Measurements from ENCODE around the gene SELL. TPM values are rescaled to one million over a fixed set of nuclear protein-coding genes. Genes with fewer than 3 reads are reported as not detected.
"Not testable (repeated sequence)": the region's sequence is repeated elsewhere in the genome, so short reads cannot be mapped to it uniquely, and the experiment has no call there.

The SELL gene
- total and polyA plus RNA-seq, 2 of the 4 experiments (the other 2 are of a cell fraction) = not detected

- Histone ChIP-seq H4K8ac (ENCODE audit: low read depth in 2 of 2, low read length in 2 of 2) (no peak overlapping the region), H4K20me1 (ENCODE audit: insufficient read depth, low read length) (no peaks in the 10 kb centered on the region), H2BK5ac (ENCODE audit: low read depth, low read length, poor library complexity, severe bottlenecking) (no peak overlapping the region), H3K9ac (ENCODE audit: low read depth, low read length) (no peak overlapping the region), H2AFZ (replicated peaks; ENCODE audit: low read length, poor library complexity) (no peak overlapping the region), H4K91ac (ENCODE audit: insufficient read depth, low read depth, low read length) (no peak overlapping the region), H3K9me1 (ENCODE audit: insufficient read depth, low read length) (no peaks in the 10 kb centered on the region), H3K79me1 (ENCODE audit: low read depth in 1 of 2, low read length in 2 of 2) (no peaks in the 10 kb centered on the region), H3K4me1 (ENCODE audit: control insufficient read depth, insufficient read depth, low read length) (no peaks in the 10 kb centered on the region), H3K56ac (ENCODE audit: extremely low read depth, insufficient read depth, low read length) (no peak overlapping the region), H2AK9ac (replicated peaks; ENCODE audit: low read depth, low read length, poor library complexity) (no peak overlapping the region), H4K5ac (ENCODE audit: low read depth, low read length) (no peak overlapping the region), H3K4me3 (ENCODE audit: insufficient read depth, low read depth, low read length) (no peak overlapping the region), H3K14ac (replicated peaks; ENCODE audit: low read depth, low read length) (no peak overlapping the region), H3K4ac (ENCODE audit: low read depth, low read length) (no peak overlapping the region), H2BK20ac (ENCODE audit: low read depth, low read length) (no peak overlapping the region), H3K27me3 (ENCODE audit: control insufficient read depth, insufficient read depth, low read length) (no peaks in the 10 kb centered on the region), H3K23ac (ENCODE audit: low read depth, low read length) (no peak overlapping the region), H3K27ac (ENCODE audit: insufficient read depth, low read length) (no peak overlapping the region), H3K18ac (ENCODE audit: low read depth, low read length) (no peak overlapping the region), H3K9me3 (ENCODE audit: control insufficient read depth, insufficient read depth, low read length) (no peaks in the 10 kb centered on the region), H3K36me3 (ENCODE audit: control insufficient read depth, insufficient read depth, low read length) (no peaks in the 10 kb centered on the region), H2AK5ac (ENCODE audit: low read depth, low read length) (no peak overlapping the region), H2BK120ac (ENCODE audit: low read depth, low read length) (no peak overlapping the region), H2BK15ac (ENCODE audit: low read depth, low read length) (no peak overlapping the region), H3K4me2 (ENCODE audit: low read depth, low read length) (no peak overlapping the region)
- POLR2A ChIA-PET (ENCODE audit: unreplicated experiment) = no interaction called here
- TF ChIP-seq MXI1 (IDR thresholded peaks at IDR 0.05; ENCODE audit: borderline replicate concordance, low read depth, low read length) (no peak), MAFK (IDR thresholded peaks at IDR 0.05; ENCODE audit: low read depth, low read length) (no peak), ELK1 (IDR thresholded peaks at IDR 0.05; ENCODE audit: borderline replicate concordance, low read depth, low read length) (no peak), BHLHE40 (IDR thresholded peaks at IDR 0.05; ENCODE audit: low read depth, low read length) (no peak), RAD21 (IDR thresholded peaks at IDR 0.05; ENCODE audit: low read length) (no peak), SMC3 (IDR thresholded peaks at IDR 0.05; ENCODE audit: low read depth, low read length) (no peak), NFE2L2 (IDR thresholded peaks at IDR 0.05; ENCODE audit: low read depth, low read length) (no peak), CEBPB (IDR thresholded peaks at IDR 0.05; ENCODE audit: low read depth, low read length) (no peak), RFX5 (IDR thresholded peaks at IDR 0.05; ENCODE audit: low read depth, low read length) (no peak), POLR2A (IDR thresholded peaks at IDR 0.05; ENCODE audit: low read depth, low read length) (no peak), FOS (IDR thresholded peaks at IDR 0.05; ENCODE audit: low read depth, low read length) (no peak)
- intact Hi-C loops (cut with micrococcal nuclease) = no loop called here
- no peak for DNase-seq
- WGBS, 2 experiments (ENCODE audit: extremely low coverage in 2 of 2, insufficient read length in 1 of 2) = no CpG with 5 or more reads among the region's 2 CpGs
- BruUV-seq (replicated peaks) = no TSS peak
- CTCF ChIA-PET = no interaction called here
- in situ Hi-C loops (cut with MboI; ENCODE audit: low sequenced_read_pairs) = no loop called here
- dilution Hi-C loops (cut with HindIII; ENCODE audit: low sequenced_read_pairs, unreplicated experiment) = no loop called here
- ATAC-seq (ENCODE audit: low read depth) = no peak
Observed at GRCh38 chr1:169689395-169689794, 22.0 kb downstream of the SELL start.

- H2BK120ac ChIP-seq (ENCODE audit: low read depth, low read length); ATAC-seq (ENCODE audit: low read depth); H3K36me3 ChIP-seq (ENCODE audit: control insufficient read depth, insufficient read depth, low read length); H3K27ac ChIP-seq (ENCODE audit: insufficient read depth, low read length); H3K79me1 ChIP-seq (ENCODE audit: low read depth in 1 of 2, low read length in 2 of 2); CTCF ChIA-PET; H2AK5ac ChIP-seq (ENCODE audit: low read depth, low read length); H4K91ac ChIP-seq (ENCODE audit: insufficient read depth, low read depth, low read length); H3K18ac ChIP-seq (ENCODE audit: low read depth, low read length); in situ Hi-C loops (cut with MboI; ENCODE audit: low sequenced_read_pairs); H3K14ac ChIP-seq (replicated peaks; ENCODE audit: low read depth, low read length); POLR2A ChIA-PET (ENCODE audit: unreplicated experiment); H4K5ac ChIP-seq (ENCODE audit: low read depth, low read length); H3K9me3 ChIP-seq (ENCODE audit: control insufficient read depth, insufficient read depth, low read length); H3K4me1 ChIP-seq (ENCODE audit: control insufficient read depth, insufficient read depth, low read length); intact Hi-C loops (cut with micrococcal nuclease); H4K8ac ChIP-seq (ENCODE audit: low read depth in 2 of 2, low read length in 2 of 2); H2BK20ac ChIP-seq (ENCODE audit: low read depth, low read length); H3K4ac ChIP-seq (ENCODE audit: low read depth, low read length); BruUV-seq (replicated peaks); H3K9ac ChIP-seq (ENCODE audit: low read depth, low read length); H3K9me1 ChIP-seq (ENCODE audit: insufficient read depth, low read length); H3K23ac ChIP-seq (ENCODE audit: low read depth, low read length); H2AFZ ChIP-seq (replicated peaks; ENCODE audit: low read length, poor library complexity); H2BK5ac ChIP-seq (ENCODE audit: low read depth, low read length, poor library complexity, severe bottlenecking); H3K56ac ChIP-seq (ENCODE audit: extremely low read depth, insufficient read depth, low read length); H3K4me3 ChIP-seq (ENCODE audit: insufficient read depth, low read depth, low read length); H3K4me2 ChIP-seq (ENCODE audit: low read depth, low read length); H2BK15ac ChIP-seq (ENCODE audit: low read depth, low read length); dilution Hi-C loops (cut with HindIII; ENCODE audit: low sequenced_read_pairs, unreplicated experiment); DNase-seq; H2AK9ac ChIP-seq (replicated peaks; ENCODE audit: low read depth, low read length, poor library complexity); H3K27me3 ChIP-seq (ENCODE audit: control insufficient read depth, insufficient read depth, low read length); H4K20me1 ChIP-seq (ENCODE audit: insufficient read depth, low read length): not testable (repeated sequence)
- no CpG with 5 or more reads among the region's 5 CpGs for WGBS, 2 experiments (ENCODE audit: extremely low coverage in 2 of 2, insufficient read length in 1 of 2)
Observed at GRCh38 chr1:169688377-169688776, 23.0 kb downstream of the SELL start.

All from IMR-90 (cell line).